ENCODE measurements around the gene LMNA.

GRCh38 chr1:156165083-156165482 is 50.6 kb downstream of the LMNA start:
- TF ChIP-seq CTCF (conservative IDR thresholded peaks at IDR 0.05; ENCODE audit: low read depth, low read length) = no peak
- no peak for TF ChIP-seq MAZ (IDR thresholded peaks at IDR 0.05; ENCODE audit: borderline replicate concordance, low read depth, low read length)
- TF ChIP-seq RAD21 (IDR thresholded peaks at IDR 0.05; ENCODE audit: low read length) = no peak
- TF ChIP-seq MXI1 (IDR thresholded peaks at IDR 0.05; ENCODE audit: borderline replicate concordance, low read depth, low read length) = no peak
- TF ChIP-seq POLR2A (IDR thresholded peaks at IDR 0.05; ENCODE audit: low read depth, low read length) = no peak
